K562 (cell line): ENCODE measurements around the gene WBP1. TPM values are rescaled to one million over a fixed set of nuclear protein-coding genes. Genes with fewer than 3 reads are reported as not detected.
A peak's percentile ranks its signal among the peaks of the same experiment; 100 is the strongest.

Source experiments
- CBX3 ChIP-seq, 2 experiments: IDR thresholded peaks; 1 replicate in 1 of 2; 2 replicates in 1 of 2; pipeline ENCODE4 v1.6.1; 2012; ENCODE audit warnings: inconsistent platforms in 2 of 2, low read length in 2 of 2, borderline replicate concordance in 1 of 2, control low read depth in 1 of 2
- CBX8 ChIP-seq: fragments of 200-600 bp; sonication (generic); IDR thresholded peaks from 2 replicates; pipeline ENCODE4 v1.6.1; 2012; ENCODE audit warnings: borderline replicate concordance, mixed run types, low read depth, mild to moderate bottlenecking, moderate library complexity, mixed read lengths, low read length, control low read depth, inconsistent platforms; ENCODE audit not compliant: poor library complexity, severe bottlenecking; ENCODE audit errors: extremely low read depth
- CREM ChIP-seq: IDR thresholded peaks from 2 replicates; pipeline ENCODE4 v1.6.1; 2014; ENCODE audit warnings: antibody characterized with exemption, low read depth
- CSDE1 ChIP-seq, 2 experiments: fragments of 450-650 bp; IDR thresholded peaks; 2 replicates each; pipeline ENCODE4 v1.6.1; 2016; ENCODE audit warnings: mild to moderate bottlenecking in 1 of 2
- GTF2E2 ChIP-seq: fragments of 200-800 bp; sonication (Bioruptor generic); IDR thresholded peaks from 2 replicates; pipeline ENCODE4 v1.6.1; 2016; ENCODE audit warnings: missing genetic modification characterization, missing compliant biosample characterization
- LEF1 ChIP-seq: fragments of 450-650 bp; IDR thresholded peaks from 2 replicates; pipeline ENCODE4 v1.6.1; 2016; ENCODE audit warnings: mild to moderate bottlenecking
- NR2C2 ChIP-seq, 2 experiments: fragments of 200-800 bp in 1 of 2; sonication (Bioruptor generic) in 1 of 2; sonication (generic) in 1 of 2; formaldehyde crosslinking in 1 of 2; IDR thresholded peaks; 2 replicates each; pipeline versions ENCODE4 v1.6.1 to v1.8.0; 2016 to 2022; ENCODE audit warnings: mild to moderate bottlenecking in 1 of 2, missing compliant biosample characterization in 1 of 2, missing genetic modification characterization in 1 of 2, missing genetic modification reagents in 1 of 2
- RBM22 ChIP-seq: fragments of 200-400 bp; formaldehyde crosslinking; IDR thresholded peaks from 2 replicates; pipeline ENCODE4 v1.6.1; 2018; ENCODE audit warnings: low read length, low read depth; ENCODE audit not compliant: poor library complexity, severe bottlenecking
- SMARCB1 ChIP-seq: IDR thresholded peaks from 2 replicates; pipeline ENCODE4 v1.6.1; 2011; ENCODE audit warnings: improper control_type of control experiment, low read depth; ENCODE audit not compliant: insufficient read length
- SRSF7 ChIP-seq: fragments of 200-400 bp; formaldehyde crosslinking; optimal IDR thresholded peaks from 2 replicates; pipeline ENCODE3; 2017; ENCODE audit warnings: mild to moderate bottlenecking, low read depth, low read length
- TRIM24 ChIP-seq, 2 experiments: fragments of 450-650 bp; IDR thresholded peaks; 2 replicates each; pipeline ENCODE4 v1.6.1; 2016
- ZNF75A ChIP-seq: fragments of 450-650 bp; formaldehyde crosslinking; IDR thresholded peaks from 2 replicates; pipeline ENCODE4 v1.4.0; 2020; ENCODE audit warnings: mild to moderate bottlenecking
- polyA plus RNA-seq, 8 experiments: library from polyadenylated mRNA; depleted of rRNA in 4 of 8; stranded (reverse) in 5 of 8; unstranded in 3 of 8; fragments of >200 nt; fragmentation: Nextera tagmentation in 2 of 8; fragmentation: Illumina TruSeq in 1 of 8; extraction: Ambion mirVana in 2 of 8; extraction: Trizol in 1 of 8; gene quantifications; 2 replicates each; pipeline versions ENCODE4 v1.2.1 to v1.2.3, GENCODE V29; 2011 to 2014; ENCODE audit warnings: inconsistent platforms in 1 of 8, missing spikeins in 1 of 8
- total RNA-seq, 7 experiments: library from RNA; depleted of rRNA in 6 of 7; stranded (reverse); fragments of >200 nt in 6 of 7; fragmentation: Illumina TruSeq in 2 of 7; extraction: Trizol in 2 of 7; gene quantifications; 2 replicates each; pipeline versions ENCODE4 v1.2.1 to v1.2.3, GENCODE V29; 2011 to 2021; ENCODE audit warnings: low replicate concordance in 1 of 7
- TF ChIP-seq, protein P1 (sequence below): sonication (generic); formaldehyde crosslinking; IDR thresholded peaks from 2 replicates; pipeline ENCODE4 v1.8.0; 2022; ENCODE audit warnings: missing genetic modification reagents, mild to moderate bottlenecking, moderate library complexity, borderline replicate concordance
- TF ChIP-seq, protein P2 (sequence below), 2 experiments: fragments of 450-650 bp in 1 of 2; sonication (generic) in 1 of 2; formaldehyde crosslinking in 1 of 2; IDR thresholded peaks; 2 replicates each; pipeline versions ENCODE4 v1.7.1 to v1.9.0; 2016 to 2022; ENCODE audit warnings: inconsistent platforms in 1 of 2, mild to moderate bottlenecking in 1 of 2, missing genetic modification reagents in 1 of 2
- TF ChIP-seq, protein P3 (sequence below): sonication (generic); formaldehyde crosslinking; IDR thresholded peaks from 2 replicates; pipeline ENCODE4 v1.8.0; 2022; ENCODE audit warnings: mild to moderate bottlenecking, low read depth, missing genetic modification reagents

The WBP1 gene
- total and polyA plus RNA-seq, 9 of the 15 experiments (the other 6 are each of a cell fraction or from before 2014, with no cell fraction given): 1.9 to 27.7 (median 14.2) TPM

DNA sequence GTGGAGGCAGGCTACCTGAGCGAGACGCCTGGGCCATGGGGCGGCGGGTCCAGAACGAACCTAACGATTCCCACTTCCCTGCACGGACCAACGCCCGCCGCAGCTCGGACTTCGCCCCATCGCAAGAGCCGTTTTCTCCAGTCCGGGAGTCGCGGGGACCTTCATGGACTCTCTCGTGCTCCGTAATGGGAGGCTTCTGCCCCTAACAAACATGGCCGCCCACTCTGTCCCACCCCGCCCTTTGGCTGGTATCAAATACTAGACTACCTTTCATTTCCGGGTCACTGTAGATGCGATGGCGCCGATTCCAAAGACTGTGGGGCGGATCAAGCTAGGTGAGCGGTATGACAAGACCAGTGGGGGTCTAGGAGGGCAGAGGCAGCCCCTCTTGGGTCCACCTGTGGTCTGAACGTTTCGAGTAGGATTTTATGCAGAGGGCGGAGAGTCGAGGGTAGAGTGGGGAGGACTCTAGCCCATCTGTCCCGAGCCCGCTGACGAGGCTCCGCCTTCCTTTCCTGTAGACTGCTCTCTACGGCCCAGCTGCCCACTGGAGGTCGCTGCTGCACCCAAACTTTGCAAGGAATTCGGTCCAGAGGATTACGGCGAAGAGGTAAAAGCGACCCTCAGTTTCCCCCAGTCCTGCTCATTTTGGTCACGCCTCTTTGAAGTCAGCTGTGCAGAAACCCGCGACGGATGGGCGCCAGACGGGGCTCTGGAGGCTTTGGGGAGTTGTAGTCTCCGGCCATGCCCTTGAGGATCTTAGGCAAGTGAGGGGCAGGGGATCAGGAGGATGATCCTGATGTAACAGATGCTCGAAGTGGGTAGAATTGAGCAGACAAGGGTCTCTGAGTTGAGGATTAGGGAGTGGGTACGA is 24.8 kb downstream of the WBP1 start, which contains the start of the genes CCDC142 and TTC31 (continued):
- TF ChIP-seq SRSF7 (no peak), ZNF75A (CRISPR knock-in tag) (no peak), TRIM24 (IDR thresholded peaks at IDR 0.05) (peak in 1 of 2 experiments; percentile 11; a peak in 1 of 4 replicates), NR2C2 (CRISPR knock-in tag; IDR thresholded peaks at IDR 0.05) (peak; percentile 99), NR2C2 (tag; IDR thresholded peaks at IDR 0.05) (peak; percentile 100), LEF1 (no peak), GTF2E2 (0 out of 2 replicates have a peak, but pooled peaks have one; percentile 57), CREM (peak; percentile 71), RBM22 (no peak), CBX8 (no peak), SMARCB1 (no peak), CSDE1 (IDR thresholded peaks at IDR 0.05) (no peak), CBX3 (IDR thresholded peaks at IDR 0.05; ENCODE audit: borderline replicate concordance in 1 of 2, low read length in 2 of 2) (no peak)
- TF ChIP-seq, protein P1, sequence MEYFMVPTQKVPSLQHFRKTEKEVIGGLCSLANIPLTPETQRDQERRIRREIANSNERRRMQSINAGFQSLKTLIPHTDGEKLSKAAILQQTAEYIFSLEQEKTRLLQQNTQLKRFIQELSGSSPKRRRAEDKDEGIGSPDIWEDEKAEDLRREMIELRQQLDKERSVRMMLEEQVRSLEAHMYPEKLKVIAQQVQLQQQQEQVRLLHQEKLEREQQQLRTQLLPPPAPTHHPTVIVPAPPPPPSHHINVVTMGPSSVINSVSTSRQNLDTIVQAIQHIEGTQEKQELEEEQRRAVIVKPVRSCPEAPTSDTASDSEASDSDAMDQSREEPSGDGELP (CRISPR knock-in tag): peak; percentile 80
- TF ChIP-seq, protein P2, sequence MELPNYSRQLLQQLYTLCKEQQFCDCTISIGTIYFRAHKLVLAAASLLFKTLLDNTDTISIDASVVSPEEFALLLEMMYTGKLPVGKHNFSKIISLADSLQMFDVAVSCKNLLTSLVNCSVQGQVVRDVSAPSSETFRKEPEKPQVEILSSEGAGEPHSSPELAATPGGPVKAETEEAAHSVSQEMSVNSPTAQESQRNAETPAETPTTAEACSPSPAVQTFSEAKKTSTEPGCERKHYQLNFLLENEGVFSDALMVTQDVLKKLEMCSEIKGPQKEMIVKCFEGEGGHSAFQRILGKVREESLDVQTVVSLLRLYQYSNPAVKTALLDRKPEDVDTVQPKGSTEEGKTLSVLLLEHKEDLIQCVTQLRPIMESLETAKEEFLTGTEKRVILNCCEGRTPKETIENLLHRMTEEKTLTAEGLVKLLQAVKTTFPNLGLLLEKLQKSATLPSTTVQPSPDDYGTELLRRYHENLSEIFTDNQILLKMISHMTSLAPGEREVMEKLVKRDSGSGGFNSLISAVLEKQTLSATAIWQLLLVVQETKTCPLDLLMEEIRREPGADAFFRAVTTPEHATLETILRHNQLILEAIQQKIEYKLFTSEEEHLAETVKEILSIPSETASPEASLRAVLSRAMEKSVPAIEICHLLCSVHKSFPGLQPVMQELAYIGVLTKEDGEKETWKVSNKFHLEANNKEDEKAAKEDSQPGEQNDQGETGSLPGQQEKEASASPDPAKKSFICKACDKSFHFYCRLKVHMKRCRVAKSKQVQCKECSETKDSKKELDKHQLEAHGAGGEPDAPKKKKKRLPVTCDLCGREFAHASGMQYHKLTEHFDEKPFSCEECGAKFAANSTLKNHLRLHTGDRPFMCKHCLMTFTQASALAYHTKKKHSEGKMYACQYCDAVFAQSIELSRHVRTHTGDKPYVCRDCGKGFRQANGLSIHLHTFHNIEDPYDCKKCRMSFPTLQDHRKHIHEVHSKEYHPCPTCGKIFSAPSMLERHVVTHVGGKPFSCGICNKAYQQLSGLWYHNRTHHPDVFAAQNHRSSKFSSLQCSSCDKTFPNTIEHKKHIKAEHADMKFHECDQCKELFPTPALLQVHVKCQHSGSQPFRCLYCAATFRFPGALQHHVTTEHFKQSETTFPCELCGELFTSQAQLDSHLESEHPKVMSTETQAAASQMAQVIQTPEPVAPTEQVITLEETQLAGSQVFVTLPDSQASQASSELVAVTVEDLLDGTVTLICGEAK (IDR thresholded peaks at IDR 0.05): peak; percentile 95
- TF ChIP-seq, protein P2 (CRISPR knock-in tag; IDR thresholded peaks at IDR 0.05): no peak
- TF ChIP-seq, protein P3, sequence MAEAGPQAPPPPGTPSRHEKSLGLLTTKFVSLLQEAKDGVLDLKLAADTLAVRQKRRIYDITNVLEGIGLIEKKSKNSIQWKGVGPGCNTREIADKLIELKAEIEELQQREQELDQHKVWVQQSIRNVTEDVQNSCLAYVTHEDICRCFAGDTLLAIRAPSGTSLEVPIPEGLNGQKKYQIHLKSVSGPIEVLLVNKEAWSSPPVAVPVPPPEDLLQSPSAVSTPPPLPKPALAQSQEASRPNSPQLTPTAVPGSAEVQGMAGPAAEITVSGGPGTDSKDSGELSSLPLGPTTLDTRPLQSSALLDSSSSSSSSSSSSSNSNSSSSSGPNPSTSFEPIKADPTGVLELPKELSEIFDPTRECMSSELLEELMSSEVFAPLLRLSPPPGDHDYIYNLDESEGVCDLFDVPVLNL (CRISPR knock-in tag): peak; percentile 68; the same call in 1 of the 2 replicates
